IPS-15b (cell line): ENCODE measurements around the gene CD55.

Experiments
- H3K27me3 ChIP-seq: one replicate; pipeline ENCODE4 v1.6.1; 2013; ENCODE audit warnings: low read length; ENCODE audit not compliant: control insufficient read depth, insufficient read depth
- H3K36me3 ChIP-seq: one replicate; pipeline ENCODE4 v1.6.1; 2013; ENCODE audit warnings: low read length; ENCODE audit not compliant: control insufficient read depth, insufficient read depth
- H3K4me1 ChIP-seq: one replicate; pipeline ENCODE4 v1.6.1; 2013; ENCODE audit warnings: mild to moderate bottlenecking, low read length; ENCODE audit not compliant: control insufficient read depth, insufficient read depth
- H3K4me3 ChIP-seq: one replicate; pipeline ENCODE4 v1.5.1; 2013; ENCODE audit warnings: low read depth, low read length
- H3K9ac ChIP-seq: one replicate; pipeline ENCODE4 v1.6.1; 2013; ENCODE audit warnings: low read depth, mild to moderate bottlenecking, low read length
- H3K9me3 ChIP-seq: one replicate; pipeline ENCODE4 v1.6.1; 2013; ENCODE audit warnings: mild to moderate bottlenecking, low read length; ENCODE audit not compliant: control insufficient read depth, insufficient read depth

The CD55 gene

DNA sequence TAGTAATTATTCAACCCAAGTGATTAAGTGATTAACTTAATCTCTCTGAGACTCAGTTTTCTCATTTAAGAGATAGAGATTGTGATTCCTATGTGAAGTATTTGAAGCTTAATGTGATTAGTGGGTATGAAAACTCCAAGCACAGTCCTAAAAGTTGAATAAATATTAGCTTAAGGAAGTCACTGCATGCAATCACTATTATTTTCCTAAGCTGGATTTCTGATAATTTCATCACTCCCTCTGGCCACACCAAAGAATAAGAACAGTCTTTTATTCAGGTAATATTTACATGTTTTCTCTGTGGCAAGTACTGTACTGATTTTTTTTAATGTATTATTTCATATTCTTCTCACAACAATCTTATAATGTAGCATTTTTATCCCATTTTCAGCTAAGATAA is 31.1 kb downstream of the CD55 start:
- Histone ChIP-seq H3K9ac (no peak overlapping the region), H3K4me3 (no peak overlapping the region), H3K36me3 (peaks cover 2% of the 10 kb centered on the region)

DNA sequence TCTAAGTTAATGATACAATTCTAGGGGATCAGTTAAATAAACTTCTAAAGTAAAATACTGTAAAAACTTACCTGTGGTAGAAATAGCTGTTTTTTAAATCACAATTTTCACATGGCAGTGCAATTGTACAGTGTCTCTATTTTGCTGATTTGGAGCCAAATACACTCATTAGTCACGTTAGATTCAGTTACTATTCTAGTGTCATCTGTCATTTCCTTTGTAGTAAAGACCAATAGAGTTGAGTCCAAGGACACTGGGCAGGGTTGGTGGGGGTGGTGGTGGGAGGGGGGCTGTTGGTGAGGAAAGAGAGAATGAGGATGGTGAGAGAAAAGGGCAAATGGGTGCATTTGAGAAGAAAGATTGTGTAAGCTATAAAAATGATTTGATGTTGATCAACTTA is 33.6 kb downstream of the CD55 start:
- Histone ChIP-seq H3K4me1 (peaks cover 8% of the 10 kb centered on the region), H3K36me3 (no peaks in the 10 kb centered on the region), H3K9me3 (no peaks in the 10 kb centered on the region), H3K4me3 (no peak overlapping the region), H3K27me3 (no peaks in the 10 kb centered on the region), H3K9ac (no peak overlapping the region)

More for the DNA sequence above, 31.1 kb downstream of the CD55 start:
- no peaks in the 10 kb centered on the region for H3K27me3 ChIP-seq
- peaks cover 8% of the 10 kb centered on the region for H3K4me1 ChIP-seq
- no peaks in the 10 kb centered on the region for H3K9me3 ChIP-seq

DNA sequence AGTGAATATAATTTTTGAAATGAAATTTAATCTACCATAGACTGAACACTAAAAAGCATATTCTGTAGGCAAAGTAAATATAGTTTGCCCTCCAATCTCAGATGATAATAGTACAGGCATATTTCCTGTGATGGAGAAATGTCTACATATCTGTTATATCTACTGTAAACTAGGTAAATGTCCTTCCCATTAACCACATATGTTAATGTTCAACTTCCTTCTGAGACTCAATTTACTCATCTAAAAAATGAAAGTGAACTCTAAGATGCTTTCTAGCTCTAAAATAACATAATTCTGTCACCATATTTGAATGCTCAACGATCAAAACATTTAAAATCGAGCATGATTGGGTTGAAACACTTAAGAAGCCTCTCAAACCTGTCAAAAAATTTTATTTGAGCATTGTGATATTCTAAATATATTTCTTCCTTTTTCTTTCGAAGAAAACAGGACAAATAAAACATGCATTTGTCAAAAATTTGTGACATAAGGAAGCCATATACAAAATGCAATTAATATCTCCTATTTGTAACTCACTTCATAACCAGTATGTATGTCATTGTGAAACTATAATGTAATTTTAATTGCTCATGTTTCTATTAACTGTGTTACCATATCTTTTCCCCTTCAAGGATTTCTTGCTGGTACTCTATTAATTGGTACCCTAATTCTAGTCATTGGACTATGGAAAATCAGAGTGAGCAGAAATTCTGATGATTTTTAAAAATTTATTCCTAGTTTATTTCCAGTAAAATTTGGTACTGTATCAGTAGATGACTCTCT is 34.2 kb downstream of the CD55 start:
- Histone ChIP-seq H3K4me3 (no peak overlapping the region), H3K36me3 (no peaks in the 10 kb centered on the region), H3K27me3 (no peaks in the 10 kb centered on the region), H3K9me3 (no peaks in the 10 kb centered on the region), H3K4me1 (peaks cover 5% of the 10 kb centered on the region), H3K9ac (no peak overlapping the region)

DNA sequence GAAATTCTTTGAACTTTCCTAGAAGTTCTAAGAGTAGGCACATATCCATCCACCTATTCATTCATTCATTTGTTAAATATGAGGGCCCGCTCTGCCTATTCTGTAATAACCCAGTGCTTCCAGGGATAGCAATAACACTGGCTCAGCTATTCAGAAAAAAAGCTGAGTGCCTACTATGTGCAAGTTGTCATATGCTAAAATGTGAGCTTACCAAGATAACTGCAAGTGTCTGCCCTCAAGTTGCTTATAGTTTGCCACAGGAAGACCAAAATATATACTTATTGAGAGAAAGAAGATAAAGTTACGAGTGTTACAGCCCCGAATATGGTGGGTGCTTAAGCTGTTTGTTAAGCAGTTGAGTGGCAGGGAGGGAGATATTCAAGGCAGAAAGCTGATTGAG is 39.6 kb downstream of the CD55 start:
- no peak overlapping the region for H3K9ac ChIP-seq
- no peaks in the 10 kb centered on the region for H3K4me1 ChIP-seq
- no peaks in the 10 kb centered on the region for H3K9me3 ChIP-seq
- H3K4me3 ChIP-seq = no peak overlapping the region
- peaks cover 9% of the 10 kb centered on the region for H3K36me3 ChIP-seq
- no peaks in the 10 kb centered on the region for H3K27me3 ChIP-seq

DNA sequence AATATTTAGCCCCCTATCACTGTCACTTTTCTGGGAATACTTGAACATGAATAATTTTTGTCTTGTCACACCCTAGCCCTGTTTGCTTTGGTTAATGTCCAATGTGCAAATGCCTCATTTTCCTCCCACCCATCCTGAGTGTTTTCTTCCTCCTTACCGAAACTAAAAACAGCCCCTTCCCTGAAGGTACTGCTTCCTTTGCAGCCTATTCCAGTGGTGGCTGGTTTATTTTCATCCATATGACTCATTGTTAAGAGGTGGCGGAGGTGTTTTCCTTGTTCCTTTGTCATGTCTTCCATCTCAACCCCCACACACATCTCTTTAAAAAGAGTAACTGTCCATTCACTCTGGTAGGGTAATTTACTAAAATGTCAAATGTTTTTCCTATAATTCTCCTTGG is 40.4 kb downstream of the CD55 start:
- H3K9ac ChIP-seq = no peak overlapping the region
- H3K27me3 ChIP-seq = no peaks in the 10 kb centered on the region
- no peaks in the 10 kb centered on the region for H3K4me1 ChIP-seq
- H3K36me3 ChIP-seq = peaks cover 9% of the 10 kb centered on the region
- no peaks in the 10 kb centered on the region for H3K9me3 ChIP-seq
- no peak overlapping the region for H3K4me3 ChIP-seq

DNA sequence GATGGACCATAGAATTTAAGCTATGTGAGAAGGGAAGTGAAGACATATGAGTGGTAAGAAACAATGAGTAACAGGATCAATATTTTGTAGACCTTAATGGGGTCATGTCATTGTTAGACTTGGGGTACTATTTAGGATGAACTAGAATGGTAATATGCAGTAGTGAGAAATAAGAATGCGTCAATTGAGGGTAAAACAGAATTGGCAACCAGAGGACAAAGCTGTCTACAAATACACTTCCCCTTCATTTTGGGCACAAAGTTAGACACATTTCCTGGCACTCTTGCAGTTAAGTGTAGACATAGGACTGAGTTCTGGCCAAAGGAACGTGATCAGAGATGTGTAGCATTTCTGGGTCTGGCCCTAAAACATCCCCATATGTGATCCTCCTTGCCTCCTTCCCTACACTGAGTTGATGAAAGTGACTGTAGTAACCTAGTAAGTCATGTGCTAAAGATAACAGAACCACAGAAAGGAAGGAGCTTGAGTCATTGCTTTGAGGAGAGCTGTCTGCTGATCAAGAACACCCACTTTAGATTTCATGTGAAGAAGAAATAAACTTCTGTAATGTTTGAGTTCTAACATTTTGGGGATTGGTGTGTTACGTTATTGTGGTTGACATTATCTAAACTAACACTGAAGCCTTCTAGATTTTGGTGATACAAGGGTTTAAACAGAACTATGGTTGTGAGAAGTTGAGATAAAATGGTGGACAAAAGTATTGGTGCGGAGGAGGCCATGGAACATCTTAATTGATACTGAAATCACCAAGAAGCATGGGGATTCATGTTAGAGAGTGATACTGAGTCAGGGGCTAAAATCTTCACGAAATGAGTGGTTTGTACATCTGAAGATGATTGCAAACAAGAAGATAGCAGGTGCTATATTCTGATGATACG is 41.7 kb downstream of the CD55 start:
- H3K36me3 ChIP-seq = peaks cover 9% of the 10 kb centered on the region
- H3K4me3 ChIP-seq = no peak overlapping the region
- H3K27me3 ChIP-seq = no peaks in the 10 kb centered on the region
- no peak overlapping the region for H3K9ac ChIP-seq
- no peaks in the 10 kb centered on the region for H3K9me3 ChIP-seq
- no peaks in the 10 kb centered on the region for H3K4me1 ChIP-seq

DNA sequence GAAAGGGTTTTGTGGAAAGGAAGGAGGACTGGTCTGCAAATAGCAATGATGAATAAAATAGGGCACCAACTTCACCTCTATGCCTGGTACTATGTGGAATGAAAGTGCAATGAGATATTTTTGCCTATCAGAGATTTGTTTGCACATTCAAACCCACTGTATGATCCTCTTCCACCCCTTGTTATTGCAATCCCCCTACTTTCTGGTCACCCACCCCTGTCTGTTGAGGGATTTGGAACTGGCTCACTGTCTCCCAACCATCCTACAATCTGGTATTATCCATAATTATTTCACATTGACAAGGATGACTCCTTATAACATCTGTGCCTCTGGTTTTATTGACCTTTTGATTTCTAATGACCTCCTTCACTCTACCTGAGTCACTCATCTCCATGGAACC is 42.4 kb downstream of the CD55 start:
- peaks cover 9% of the 10 kb centered on the region for H3K36me3 ChIP-seq
- H3K9ac ChIP-seq = no peak overlapping the region
- H3K9me3 ChIP-seq = no peaks in the 10 kb centered on the region
- H3K4me1 ChIP-seq = no peaks in the 10 kb centered on the region
- no peak overlapping the region for H3K4me3 ChIP-seq
- no peaks in the 10 kb centered on the region for H3K27me3 ChIP-seq

DNA sequence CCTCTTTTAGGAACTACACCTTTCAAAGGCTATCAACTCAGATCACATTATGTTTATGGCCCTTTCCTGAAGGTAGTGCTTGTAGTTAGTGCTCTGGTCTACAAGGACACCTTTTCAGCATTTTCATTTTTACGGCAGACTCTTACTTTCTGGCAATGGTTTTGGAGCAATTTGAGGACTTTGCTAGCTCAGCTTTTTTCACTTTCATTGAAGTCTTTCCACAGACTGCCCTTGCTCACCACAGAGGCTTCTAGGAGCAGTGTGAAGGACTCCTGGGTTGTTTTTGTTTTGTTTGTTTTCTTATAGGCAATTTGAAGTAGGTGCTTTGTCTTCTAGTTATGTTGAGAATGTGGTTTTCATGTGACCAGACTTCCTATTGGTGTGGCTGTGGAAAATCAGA is 43.1 kb downstream of the CD55 start:
- H3K4me3 ChIP-seq = no peak overlapping the region
- no peaks in the 10 kb centered on the region for H3K4me1 ChIP-seq
- H3K9me3 ChIP-seq = no peaks in the 10 kb centered on the region
- H3K9ac ChIP-seq = no peak overlapping the region
- H3K27me3 ChIP-seq = no peaks in the 10 kb centered on the region
- peaks cover 9% of the 10 kb centered on the region for H3K36me3 ChIP-seq

DNA sequence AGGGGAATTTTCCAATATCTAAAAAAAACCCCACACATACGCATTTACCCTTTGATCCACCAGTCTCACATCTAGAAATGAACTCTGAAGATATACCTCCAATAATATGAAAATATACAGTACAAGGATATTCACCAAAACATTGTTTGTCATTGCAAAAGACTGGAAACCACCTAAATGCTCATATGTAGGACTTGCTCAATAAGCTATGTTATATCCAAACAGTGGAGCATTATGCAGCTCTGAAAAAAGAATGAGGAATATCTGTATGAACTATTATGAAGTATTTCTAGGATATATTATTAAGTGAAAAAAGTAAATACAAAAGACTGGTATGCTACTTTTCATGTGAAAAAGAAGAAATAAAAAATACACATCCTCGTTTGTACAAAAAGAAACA is 43.6 kb downstream of the CD55 start:
- no peak overlapping the region for H3K9ac ChIP-seq
- H3K9me3 ChIP-seq = no peaks in the 10 kb centered on the region
- H3K36me3 ChIP-seq = peaks cover 9% of the 10 kb centered on the region
- no peaks in the 10 kb centered on the region for H3K4me1 ChIP-seq
- H3K4me3 ChIP-seq = no peak overlapping the region
- no peaks in the 10 kb centered on the region for H3K27me3 ChIP-seq

DNA sequence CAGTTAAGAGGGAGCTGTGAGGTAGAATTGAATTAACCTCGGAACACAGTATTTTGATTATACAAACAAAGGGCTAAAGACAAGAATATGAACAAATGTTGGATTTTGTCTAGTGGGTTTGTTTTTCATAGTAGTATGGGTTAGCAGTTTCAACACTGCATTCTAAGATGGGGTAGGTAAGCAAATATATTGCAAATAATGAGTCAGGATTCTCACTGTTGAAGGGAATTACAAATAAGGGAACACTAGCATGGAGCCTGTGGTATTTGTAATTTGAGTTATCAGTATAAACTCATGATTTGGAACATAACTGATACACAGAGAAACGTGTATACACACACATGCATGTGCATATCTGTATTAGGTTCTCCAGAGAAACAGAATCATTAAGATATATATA is 44.5 kb downstream of the CD55 start:
- Histone ChIP-seq H3K27me3 (no peaks in the 10 kb centered on the region), H3K4me3 (no peak overlapping the region), H3K9me3 (no peaks in the 10 kb centered on the region), H3K36me3 (peaks cover 9% of the 10 kb centered on the region), H3K4me1 (no peaks in the 10 kb centered on the region), H3K9ac (no peak overlapping the region)

DNA sequence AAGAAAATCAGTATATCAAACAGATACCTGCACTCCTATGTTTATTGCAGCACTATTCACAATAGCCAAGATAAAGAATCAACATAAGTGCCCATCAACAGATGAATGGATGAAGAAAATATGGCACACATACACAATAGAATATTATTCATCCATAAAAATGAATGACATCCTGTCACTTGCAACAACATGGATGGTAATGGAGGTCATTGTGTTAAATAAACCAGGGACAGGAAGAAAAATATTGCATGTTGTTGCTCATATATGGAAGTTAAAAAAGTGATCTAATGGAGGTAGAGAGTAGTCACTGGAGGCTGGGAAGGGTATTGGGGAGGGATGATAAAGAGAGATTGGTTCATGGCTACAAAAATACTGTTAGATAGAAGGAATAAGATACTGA is 67.2 kb downstream of the CD55 start:
- no peaks in the 10 kb centered on the region for H3K9me3 ChIP-seq
- H3K36me3 ChIP-seq = no peaks in the 10 kb centered on the region
- H3K4me1 ChIP-seq = no peaks in the 10 kb centered on the region
- H3K27me3 ChIP-seq = no peaks in the 10 kb centered on the region
- no peak overlapping the region for H3K4me3 ChIP-seq
- no peak overlapping the region for H3K9ac ChIP-seq
